Sigmoid colon (tissue), 7 donors: ENCODE results near the gene MIEF1. TPM values are rescaled to one million over a fixed set of nuclear protein-coding genes. Genes with fewer than 3 reads are reported as not detected.

ENCODE experiments used
- DNase-seq: peaks from one replicate; pipeline ENCODE4 v3.0.0-alpha.2; 2019
- H3K27ac ChIP-seq, 4 donors: fragments of 200-600 bp; sonication (generic); one replicate each; pipeline ENCODE4 v1.5.1; 2016 to 2019; ENCODE audit warnings: mild to moderate bottlenecking in 1 of 4
- H3K27me3 ChIP-seq, 3 donors: fragments of 200-600 bp; sonication (generic); one replicate each; pipeline ENCODE4 v1.5.1; 2019; ENCODE audit warnings: mild to moderate bottlenecking in 1 of 3
- H3K36me3 ChIP-seq, 4 donors: fragments of 200-600 bp; sonication (generic); one replicate each; pipeline ENCODE4 v1.5.1; 2016 to 2019
- H3K4me1 ChIP-seq, 4 donors: fragments of 200-600 bp; sonication (generic); one replicate each; pipeline ENCODE4 v1.5.1; 2017 to 2019
- H3K4me3 ChIP-seq, 4 donors: fragments of 200-600 bp; sonication (generic); one replicate each; pipeline ENCODE4 v1.5.1; 2017 to 2019; ENCODE audit warnings: mild to moderate bottlenecking in 2 of 4, moderate library complexity in 1 of 4
- H3K9me3 ChIP-seq, 4 donors: fragments of 200-600 bp in 3 of 4; sonication (generic) in 3 of 4; one replicate each; pipeline versions ENCODE4 v1.5.1 to v1.6.1; 2013 to 2019
- CTCF ChIP-seq, 4 experiments: fragments of 450-650 bp in 3 of 4; fragments of 200-600 bp in 1 of 4; IDR thresholded peaks; one replicate each; pipeline ENCODE4 v1.5.1; 2016 to 2019; ENCODE audit warnings: antibody characterized with exemption in 4 of 4, mild to moderate bottlenecking in 3 of 4, moderate library complexity in 2 of 4
- EP300 ChIP-seq, 4 donors: sonication (generic); formaldehyde crosslinking; IDR thresholded peaks; one replicate each; pipeline ENCODE4 v1.6.1; 2017; ENCODE audit warnings: antibody characterized with exemption in 4 of 4
- POLR2A ChIP-seq, 2 donors: fragments of 450-650 bp; IDR thresholded peaks; one replicate each; pipeline ENCODE4 v1.6.1; 2016; ENCODE audit warnings: antibody characterized with exemption in 2 of 2, mild to moderate bottlenecking in 2 of 2, moderate library complexity in 2 of 2
- POLR2AphosphoS5 ChIP-seq, 4 donors: sonication (generic); formaldehyde crosslinking; IDR thresholded peaks; one replicate each; pipeline ENCODE4 v1.6.1; 2017; ENCODE audit warnings: antibody characterized with exemption in 4 of 4
- WGBS, 2 donors: extraction: QIAGEN DNeasy Blood & Tissue Kit; methylation state at CpG; one replicate each; pipeline ENCODE4 v1.1.7; 2013; 5-methylcytosine and 5-hydroxymethylcytosine counted together
- intact Hi-C: fragments of 100-400 bp; cut with DNase I; formaldehyde crosslinking; loops from one replicate; pipeline ENCODE4 v1.15.1; 2023
- polyA plus RNA-seq, 3 donors: library from polyadenylated mRNA; stranded (reverse); fragments of 200-250 nt; gene quantifications; one replicate each; pipeline ENCODE4 v1.2.3, GENCODE V29; 2013
- total RNA-seq, 4 donors: library from RNA; depleted of rRNA; stranded (reverse); fragments of >200 nt; gene quantifications; one replicate each; pipeline ENCODE4 v1.1.0, GENCODE V29; 2016
- donor health status: healthy with polysubstance abuse.
- donor health status: Bipolar disorder and iron deficiency.
- donor health status: healthy.

MIEF1 gene
- total and polyA plus RNA-seq, 7 donors, result 9.0 to 25.4 (median 14.2) TPM

GRCh38 chr22:39473851-39474250, 28.2 kb upstream of the MIEF1 start:
- H3K36me3 ChIP-seq, result no peaks in the 10 kb centered on the region
- intact Hi-C loops, result no loop called here
- 68 to 86% methylated on average over 5 of the region's 5 CpGs for WGBS, 2 donors
- no peaks in the 10 kb centered on the region for H3K27me3 ChIP-seq
- H3K4me3 ChIP-seq, result no peak overlapping the region
- no peak for TF ChIP-seq EP300 (IDR thresholded peaks at IDR 0.05)
- TF ChIP-seq POLR2A (IDR thresholded peaks at IDR 0.05), result no peak
- TF ChIP-seq POLR2AphosphoS5 (IDR thresholded peaks at IDR 0.05), result no peak
- TF ChIP-seq CTCF (IDR thresholded peaks at IDR 0.05), result no peak
- no peak for DNase-seq
- H3K9me3 ChIP-seq, result no peaks in the 10 kb centered on the region
- peak overlapping the region in 1 of 4 donors; percentile 38 for H3K27ac ChIP-seq
- H3K4me1 ChIP-seq, result no peaks in the 10 kb centered on the region

- DNase-seq, result no peak
- no peaks in the 10 kb centered on the region for H3K27me3 ChIP-seq
- intact Hi-C loops, result no loop called here
- no peaks in the 10 kb centered on the region for H3K4me1 ChIP-seq
- H3K36me3 ChIP-seq, result no peaks in the 10 kb centered on the region
- H3K9me3 ChIP-seq, result no peaks in the 10 kb centered on the region
- WGBS, 2 donors, result 39 to 69% methylated on average over 11 of the region's 11 CpGs
- H3K4me3 ChIP-seq, result no peak overlapping the region
- TF ChIP-seq POLR2AphosphoS5 (IDR thresholded peaks at IDR 0.05), result no peak
- no peak for TF ChIP-seq POLR2A (IDR thresholded peaks at IDR 0.05)
- TF ChIP-seq CTCF (IDR thresholded peaks at IDR 0.05), result no peak
- TF ChIP-seq EP300 (IDR thresholded peaks at IDR 0.05), result no peak
- peak overlapping the region in 2 of 4 donors; percentile 4 to 38 for H3K27ac ChIP-seq
Measured at GRCh38 chr22:39474351-39475111, 27.6 kb upstream of the MIEF1 start.

- H3K4me1 ChIP-seq, result no peaks in the 10 kb centered on the region
- H3K9me3 ChIP-seq, result no peaks in the 10 kb centered on the region
- H3K27me3 ChIP-seq, result no peaks in the 10 kb centered on the region
- no peak for DNase-seq
- H3K4me3 ChIP-seq, result no peak overlapping the region
- no peak for TF ChIP-seq CTCF (IDR thresholded peaks at IDR 0.05)
- TF ChIP-seq POLR2A (IDR thresholded peaks at IDR 0.05), result no peak
- TF ChIP-seq POLR2AphosphoS5 (IDR thresholded peaks at IDR 0.05), result no peak
- 68 to 77% methylated on average over 9 of the region's 9 CpGs for WGBS, 2 donors
- no peak overlapping the region for H3K27ac ChIP-seq
- intact Hi-C loops, result no loop called here
- no peaks in the 10 kb centered on the region for H3K36me3 ChIP-seq
Measured at GRCh38 chr22:39475337-39475736, 26.8 kb upstream of the MIEF1 start.

- no peak overlapping the region for H3K27ac ChIP-seq
- TF ChIP-seq EP300 (IDR thresholded peaks at IDR 0.05), result no peak
- no peak for TF ChIP-seq POLR2A (IDR thresholded peaks at IDR 0.05)
- no peak for TF ChIP-seq CTCF (IDR thresholded peaks at IDR 0.05)
- no peak for TF ChIP-seq POLR2AphosphoS5 (IDR thresholded peaks at IDR 0.05)
- no peak overlapping the region for H3K4me3 ChIP-seq
- H3K4me1 ChIP-seq, result no peaks in the 10 kb centered on the region
- H3K36me3 ChIP-seq, result no peaks in the 10 kb centered on the region
- WGBS, 2 donors, result 82 to 95% methylated on average over 3 of the region's 3 CpGs
- no peak for DNase-seq
- intact Hi-C loops, result no loop called here
- no peaks in the 10 kb centered on the region for H3K27me3 ChIP-seq
- no peaks in the 10 kb centered on the region for H3K9me3 ChIP-seq
Measured at GRCh38 chr22:39475902-39476301, 26.2 kb upstream of the MIEF1 start.

GRCh38 chr22:39476664-39477063, 25.4 kb upstream of the MIEF1 start:
- Histone ChIP-seq H3K9me3 (no peaks in the 10 kb centered on the region), H3K27ac (no peak overlapping the region), H3K27me3 (no peaks in the 10 kb centered on the region), H3K36me3 (no peaks in the 10 kb centered on the region), H3K4me3 (no peak overlapping the region), H3K4me1 (no peaks in the 10 kb centered on the region)
- intact Hi-C loops, result no loop called here
- no peak for DNase-seq
- no peak for TF ChIP-seq EP300 (IDR thresholded peaks at IDR 0.05)
- TF ChIP-seq CTCF (IDR thresholded peaks at IDR 0.05), result no peak
- no peak for TF ChIP-seq POLR2A (IDR thresholded peaks at IDR 0.05)
- no peak for TF ChIP-seq POLR2AphosphoS5 (IDR thresholded peaks at IDR 0.05)
- WGBS, 2 donors, result 84 to 85% methylated on average over 13 of the region's 13 CpGs
